HG02840 (cell line): Measurements from ENCODE around the gene ALDH3A1.
"Not testable (repeated sequence)": the region's sequence is repeated elsewhere in the genome, so short reads cannot be mapped to it uniquely, and the experiment has no call there.

ENCODE experiments used
- ATAC-seq: cut with Tn5 transposase; IDR thresholded peaks from one replicate; pipeline ENCODE4 v1.9.1; 2021; ENCODE audit warnings: mild to moderate bottlenecking, moderate library complexity, moderate number of reproducible peaks; ENCODE audit not compliant: unreplicated experiment, low FRiP score

ALDH3A1 gene

GRCh38 chr17:19747829-19748806 is at the start of gene ALDH3A1:
Gene ALDH3A1 (minus strand): TSS chr17:19748298. CDS start chr17:19745129, 3,169 bp downstream.
- no peak for ATAC-seq

- ATAC-seq, result no peak
Measured at GRCh38 chr17:19796457-19796856, 48.4 kb upstream of the ALDH3A1 start.

GRCh38 chr17:19791918-19792550 is 43.9 kb upstream of the ALDH3A1 start:
- ATAC-seq, result no peak

DNA sequence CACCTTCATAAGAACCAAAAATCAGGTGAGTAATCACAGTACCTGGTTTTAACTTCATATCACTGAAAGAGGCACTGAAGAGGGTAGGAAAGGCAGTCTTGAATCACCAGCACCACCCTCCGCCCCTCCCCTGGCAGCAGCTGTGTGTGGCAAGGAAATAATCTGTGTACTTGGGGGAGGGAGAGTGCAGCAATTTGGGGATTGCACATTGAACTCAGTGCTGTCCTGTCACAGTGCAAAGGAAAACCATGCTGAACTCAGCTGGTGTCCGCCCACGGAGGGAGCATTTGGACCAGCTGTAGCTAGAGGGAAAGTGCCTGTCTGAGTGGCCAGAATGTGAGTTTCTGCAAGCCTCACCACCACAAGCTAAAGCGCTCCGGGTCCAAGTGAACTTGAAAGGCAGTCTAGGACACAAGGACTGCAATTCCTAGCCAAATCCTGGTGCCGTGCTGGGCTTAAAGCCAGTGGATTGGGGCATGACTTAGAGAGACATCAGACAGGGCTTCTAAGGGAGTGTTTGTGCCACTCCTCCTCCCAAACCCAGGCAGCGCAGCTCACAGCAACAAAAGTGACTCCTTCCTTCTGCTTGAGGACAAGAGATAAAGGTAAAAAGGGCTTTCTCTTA is 39.7 kb upstream of the ALDH3A1 start:
- ATAC-seq, result no peak

GRCh38 chr17:19785854-19786253 is 37.8 kb upstream of the ALDH3A1 start:
- ATAC-seq, result no peak

DNA sequence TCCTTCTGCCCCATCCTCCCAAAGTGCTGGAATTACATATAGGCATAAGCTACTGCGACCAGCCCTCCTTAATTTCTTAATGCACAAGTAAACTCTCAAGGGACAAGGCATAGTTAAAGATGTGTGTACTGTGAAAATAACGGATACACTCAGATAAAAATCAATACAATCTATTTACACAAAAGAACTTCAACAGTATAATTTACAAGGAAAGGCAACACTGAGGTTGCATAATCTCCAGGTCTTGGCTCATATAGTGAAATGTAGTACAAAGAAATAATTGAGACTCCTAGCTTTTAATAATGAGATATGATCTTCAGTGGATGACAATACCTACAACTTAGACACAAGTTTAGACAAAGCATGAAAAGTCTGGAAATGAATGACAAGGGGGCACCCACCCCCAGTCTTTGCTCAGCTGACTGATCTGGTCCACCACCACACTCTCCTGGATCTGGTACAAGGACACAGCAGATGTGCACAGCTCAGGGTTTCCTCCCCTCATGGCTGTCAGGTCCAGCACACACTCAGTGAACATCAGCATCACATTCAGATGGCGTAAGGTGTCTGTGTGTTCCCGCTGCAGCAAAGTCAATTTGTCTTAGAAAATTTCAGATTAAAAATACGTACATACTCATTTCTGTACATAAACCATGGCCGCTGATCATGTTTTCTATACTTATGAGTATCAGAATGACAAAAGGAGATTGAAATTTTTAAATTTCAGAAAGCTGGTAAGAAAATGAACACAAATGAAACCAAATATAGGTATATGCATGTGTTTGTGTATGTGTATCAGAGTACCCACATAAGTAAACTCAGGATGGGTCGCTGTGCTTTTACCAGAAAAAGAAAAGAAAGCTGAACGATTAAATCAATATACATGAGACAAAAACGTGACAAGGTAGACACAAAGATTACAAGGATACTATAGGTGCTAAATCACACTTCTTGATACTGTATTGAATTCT is 33.7 kb upstream of the ALDH3A1 start:
- no peak for ATAC-seq

DNA sequence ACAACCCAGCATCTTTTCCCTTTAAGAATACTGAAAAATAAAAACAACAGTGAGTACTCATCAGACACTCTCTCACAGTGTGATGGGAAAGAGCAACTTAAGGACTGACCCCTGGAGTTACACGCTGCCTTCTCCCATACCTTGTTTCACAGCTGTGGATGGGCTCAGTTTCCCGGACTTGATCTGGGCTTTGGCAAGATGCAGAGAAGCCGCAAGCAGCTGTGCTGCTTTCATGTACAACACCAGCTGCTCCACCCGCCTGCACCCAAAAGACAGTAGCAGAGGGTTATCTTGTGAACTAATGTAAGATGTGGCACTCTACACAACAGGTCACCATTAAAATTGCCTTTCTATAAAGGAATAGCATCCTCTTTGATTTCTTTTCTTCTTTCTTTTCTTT is 32.7 kb upstream of the ALDH3A1 start:
- ATAC-seq, result no peak

DNA sequence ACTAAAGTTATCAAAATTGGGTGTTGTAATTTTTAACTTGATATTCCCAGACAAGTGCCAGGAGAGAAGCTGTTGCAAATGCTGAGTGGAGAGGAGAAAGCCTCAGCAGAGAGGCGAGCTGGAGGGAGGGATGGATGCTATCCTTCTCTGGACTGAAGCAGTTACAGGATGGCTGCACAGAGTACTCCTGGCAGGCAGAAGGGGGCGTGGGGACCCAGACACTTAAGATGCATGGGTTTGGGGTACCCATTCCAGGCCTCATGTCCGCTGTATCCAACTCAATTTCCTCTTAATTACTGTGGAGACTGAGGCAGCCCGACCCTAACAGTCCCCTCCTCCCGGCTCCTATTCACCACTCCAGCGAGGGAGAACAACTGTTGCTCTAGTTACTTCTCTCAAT is 25.4 kb upstream of the ALDH3A1 start:
- ATAC-seq, result no peak

GRCh38 chr17:19771971-19772630 is 24.0 kb upstream of the ALDH3A1 start:
- no peak for ATAC-seq

GRCh38 chr17:19770985-19771735 is 23.1 kb upstream of the ALDH3A1 start:
- ATAC-seq, result no peak

DNA sequence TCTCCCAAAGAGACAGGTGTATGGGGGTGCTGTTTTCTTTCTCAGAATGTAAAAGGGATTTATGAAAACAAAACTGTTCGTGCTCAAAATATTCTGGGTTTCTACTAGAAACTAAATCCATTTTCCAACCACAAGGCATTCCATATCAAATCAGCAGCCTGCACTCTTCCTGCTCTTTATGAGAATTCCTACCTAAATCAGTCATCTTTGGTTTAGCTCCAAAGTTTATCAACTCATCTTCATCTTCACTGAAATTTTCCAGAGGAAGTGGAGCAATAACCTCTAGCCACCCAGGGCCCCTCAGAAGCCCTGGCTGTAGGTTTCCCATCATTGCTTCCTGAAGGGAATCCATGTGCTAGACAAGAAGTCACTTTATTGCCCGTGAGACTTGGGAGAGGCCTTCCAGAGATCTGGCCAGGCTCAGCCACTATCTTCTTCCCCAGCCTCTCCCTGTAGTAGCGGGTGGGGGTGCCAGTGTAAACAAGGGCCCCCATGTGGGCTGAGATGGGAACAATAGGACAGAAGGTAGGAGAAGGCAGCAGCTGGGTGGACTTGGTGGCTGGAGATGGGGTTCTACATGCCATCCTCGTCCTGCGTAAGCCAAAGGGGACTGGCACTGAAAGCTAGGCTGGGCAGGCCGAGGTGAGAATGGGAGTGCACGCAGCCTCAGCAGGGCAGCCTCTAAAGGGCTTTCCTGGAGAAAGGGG is 22.0 kb upstream of the ALDH3A1 start:
- ATAC-seq, result no peak

DNA sequence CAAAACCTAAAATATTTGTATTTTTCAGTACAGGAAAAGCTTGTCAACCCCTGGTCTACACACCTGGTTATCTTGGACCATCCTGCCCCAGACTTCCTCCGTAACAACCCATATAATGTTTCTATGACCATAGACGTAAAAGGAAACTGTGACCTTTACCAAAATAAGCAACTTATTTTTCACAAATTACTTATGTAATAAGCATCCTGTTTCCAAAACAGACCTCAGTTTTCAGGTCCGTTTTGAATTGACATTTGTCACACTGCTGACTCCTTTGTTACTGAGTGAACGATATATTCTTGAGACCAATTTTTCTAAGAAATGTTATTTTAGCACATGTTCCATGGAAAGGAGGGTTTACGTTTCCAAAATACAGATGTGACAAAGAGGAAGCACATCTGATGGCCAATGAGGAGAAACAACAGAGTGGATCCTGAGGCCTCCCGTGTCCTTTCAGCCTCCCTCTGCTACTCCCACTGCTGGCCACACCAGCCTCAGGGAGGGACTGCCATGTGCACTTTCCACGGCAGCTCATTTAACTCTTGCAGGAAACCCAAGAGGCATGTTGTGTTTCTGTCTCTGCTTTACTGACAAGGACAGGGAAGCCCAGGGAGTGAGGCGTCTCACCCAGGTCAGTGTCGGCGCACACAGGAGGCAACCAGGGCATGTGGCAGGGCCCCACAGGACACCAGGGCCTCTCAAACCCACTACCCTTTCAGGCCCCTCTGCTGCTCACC is 20.1 kb upstream of the ALDH3A1 start:
- no peak for ATAC-seq

- ATAC-seq, result no peak
Measured at GRCh38 chr17:19766421-19767270, 18.5 kb upstream of the ALDH3A1 start.

DNA sequence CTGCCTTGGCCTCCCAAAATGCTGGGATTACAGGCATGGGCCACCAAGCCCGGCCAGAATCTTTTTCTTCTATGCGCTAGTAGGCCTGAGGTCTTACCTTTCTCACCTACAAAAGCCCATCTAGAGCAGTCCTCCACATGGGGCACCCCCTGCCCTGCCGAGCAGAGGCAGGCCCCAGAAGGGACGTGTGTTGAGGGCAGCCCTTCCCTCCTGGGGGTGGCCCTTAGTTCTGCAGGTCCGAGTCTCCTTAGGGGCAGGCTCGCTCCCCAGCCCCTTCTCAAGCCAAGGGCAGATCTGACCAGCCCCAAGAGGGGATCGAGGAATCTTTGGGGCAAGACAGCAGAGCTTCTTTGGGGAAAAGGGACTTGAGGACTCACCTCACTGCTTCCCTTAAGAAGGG is 17.9 kb upstream of the ALDH3A1 start:
- ATAC-seq, result no peak

GRCh38 chr17:19763991-19764390 is 15.9 kb upstream of the ALDH3A1 start:
- not testable (repeated sequence) for ATAC-seq

DNA sequence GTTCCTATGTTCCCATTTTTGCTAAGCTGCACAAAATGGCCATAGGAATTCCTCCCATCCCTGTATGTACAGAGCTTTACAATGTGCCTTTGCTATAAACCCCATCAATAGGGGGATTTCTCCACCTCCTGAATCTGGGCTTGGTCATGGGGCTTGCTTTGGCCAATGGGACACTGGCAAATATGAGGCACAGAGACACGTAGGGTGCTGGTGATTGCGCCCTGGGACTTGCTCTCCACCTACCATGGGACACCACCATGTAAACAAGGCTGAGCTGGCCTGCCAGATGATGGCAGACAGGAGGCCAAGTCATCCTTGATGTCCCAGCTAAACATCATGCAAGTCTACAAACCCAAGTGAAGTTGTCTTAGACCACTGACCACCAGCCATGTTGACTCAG is 15.3 kb upstream of the ALDH3A1 start:
- no peak for ATAC-seq

DNA sequence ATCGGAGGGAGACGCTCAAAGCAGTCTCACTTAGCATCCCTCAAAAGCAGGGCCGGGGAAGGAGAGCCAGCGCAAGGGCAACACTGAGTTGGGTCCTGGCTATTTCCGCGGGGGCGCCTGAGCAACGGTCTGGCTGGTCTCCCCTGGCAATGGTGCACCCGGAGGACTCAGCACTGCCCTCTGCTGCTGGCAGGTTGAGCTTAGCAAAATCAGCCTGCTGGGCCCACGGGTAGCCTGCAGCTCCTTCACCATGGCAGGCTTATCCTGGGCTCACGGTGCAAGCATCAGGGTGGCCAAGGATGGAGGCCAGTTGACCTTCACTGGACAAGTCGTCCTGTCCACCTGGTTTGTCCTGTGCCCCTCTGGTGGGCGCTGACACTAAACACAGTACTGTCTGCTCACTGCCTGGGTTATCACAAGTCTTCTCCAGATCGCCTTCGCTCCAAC is 14.4 kb upstream of the ALDH3A1 start:
- ATAC-seq, result no peak
